OCI-LY1 (cell line): Measurements from ENCODE around the gene SNX20.

Experiments used
- EZH2 ChIP-seq: fragments of 200-600 bp; sonication (generic), shearing (Covaris generic); IDR thresholded peaks from 2 replicates; pipeline ENCODE4 v1.8.0; 2017; ENCODE audit warnings: borderline replicate concordance, mixed run types, mild to moderate bottlenecking, antibody characterized with exemption, low read length, moderate library complexity, mixed read lengths
- TF ChIP-seq, protein P1 (sequence below): fragments of 200-600 bp; sonication (generic), shearing (Covaris generic); IDR thresholded peaks from 2 replicates; pipeline ENCODE4 v1.5.1; 2017; ENCODE audit warnings: mild to moderate bottlenecking, antibody characterized with exemption, low read length, moderate library complexity, mixed read lengths

GRCh38 chr16:50680556-50680893 is 587 bp downstream of the SNX20 start:
- TF ChIP-seq, protein P1, sequence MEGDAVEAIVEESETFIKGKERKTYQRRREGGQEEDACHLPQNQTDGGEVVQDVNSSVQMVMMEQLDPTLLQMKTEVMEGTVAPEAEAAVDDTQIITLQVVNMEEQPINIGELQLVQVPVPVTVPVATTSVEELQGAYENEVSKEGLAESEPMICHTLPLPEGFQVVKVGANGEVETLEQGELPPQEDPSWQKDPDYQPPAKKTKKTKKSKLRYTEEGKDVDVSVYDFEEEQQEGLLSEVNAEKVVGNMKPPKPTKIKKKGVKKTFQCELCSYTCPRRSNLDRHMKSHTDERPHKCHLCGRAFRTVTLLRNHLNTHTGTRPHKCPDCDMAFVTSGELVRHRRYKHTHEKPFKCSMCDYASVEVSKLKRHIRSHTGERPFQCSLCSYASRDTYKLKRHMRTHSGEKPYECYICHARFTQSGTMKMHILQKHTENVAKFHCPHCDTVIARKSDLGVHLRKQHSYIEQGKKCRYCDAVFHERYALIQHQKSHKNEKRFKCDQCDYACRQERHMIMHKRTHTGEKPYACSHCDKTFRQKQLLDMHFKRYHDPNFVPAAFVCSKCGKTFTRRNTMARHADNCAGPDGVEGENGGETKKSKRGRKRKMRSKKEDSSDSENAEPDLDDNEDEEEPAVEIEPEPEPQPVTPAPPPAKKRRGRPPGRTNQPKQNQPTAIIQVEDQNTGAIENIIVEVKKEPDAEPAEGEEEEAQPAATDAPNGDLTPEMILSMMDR = no peak
- TF ChIP-seq EZH2 = no peak
